Right renal pelvis (tissue), 4 donors: ENCODE results near the gene CNN3. TPM values are rescaled to one million over a fixed set of nuclear protein-coding genes. Genes with fewer than 3 reads are reported as not detected.

Experiments
- DNase-seq, 4 donors: peaks; one replicate each; pipeline ENCODE4 v3.0.0-alpha.2; 2013; ENCODE audit warnings: low read depth in 4 of 4, low spot score in 3 of 4, missing footprints in 1 of 4
- polyA plus RNA-seq, 4 donors: library from polyadenylated mRNA; unstranded; fragments of 120-200 nt; gene quantifications; one replicate each; pipeline ENCODE4 v1.2.1, GENCODE V29; 2013; ENCODE audit not compliant: insufficient read length in 4 of 4

The CNN3 gene
- polyA plus RNA-seq, 4 donors, result 296 to 396 (median 380) TPM

- peak; percentile 80 to 89 (median 85) for DNase-seq
Measured at GRCh38 chr1:94925561-94926125, 1.3 kb downstream of the CNN3 start.

DNA sequence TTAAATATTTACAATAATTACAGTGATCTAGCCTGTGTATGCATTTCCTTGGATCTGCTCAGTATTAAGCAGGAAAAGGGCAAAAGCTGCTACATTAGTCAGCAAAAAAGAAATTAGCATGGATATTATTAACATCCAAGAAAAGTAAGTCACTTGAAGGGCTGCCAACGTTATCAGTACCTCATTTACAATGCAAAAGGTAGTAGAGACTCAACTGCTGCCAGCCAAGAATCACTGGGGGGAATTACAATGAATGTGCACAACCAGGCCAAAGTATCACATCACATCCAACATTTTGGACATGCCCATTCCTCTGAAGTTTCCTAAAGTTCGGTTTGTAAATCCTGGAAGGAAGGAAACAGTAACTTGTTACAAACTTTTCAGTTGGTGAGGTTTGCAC is 1.9 kb downstream of the CNN3 start:
- DNase-seq, result no peak

- no peak for DNase-seq
Measured at GRCh38 chr1:94922761-94923331, 4.1 kb downstream of the CNN3 start.

- DNase-seq, result no peak
Measured at GRCh38 chr1:94921977-94922376, 4.9 kb downstream of the CNN3 start.

DNA sequence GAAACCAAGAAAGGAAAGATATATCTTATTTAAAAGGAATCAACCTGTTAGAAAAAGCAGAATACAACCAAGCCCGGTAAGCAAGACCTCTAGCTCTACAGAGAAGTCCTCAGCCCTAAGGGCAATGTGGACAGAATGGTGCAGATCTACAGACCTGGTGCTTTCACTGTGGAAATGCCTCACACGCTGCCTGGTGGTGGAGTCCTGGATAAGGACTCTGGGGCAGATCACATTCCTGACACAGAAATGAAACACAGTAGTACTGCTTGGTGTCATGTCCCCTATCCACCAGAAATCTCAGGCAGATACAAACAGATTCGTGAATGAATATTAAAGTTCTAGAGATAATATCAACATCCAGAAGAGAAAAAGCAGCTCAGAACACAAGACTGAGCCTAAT is 6.8 kb downstream of the CNN3 start:
- no peak for DNase-seq

GRCh38 chr1:94919241-94920030 is 7.5 kb downstream of the CNN3 start:
- DNase-seq, result no peak

DNA sequence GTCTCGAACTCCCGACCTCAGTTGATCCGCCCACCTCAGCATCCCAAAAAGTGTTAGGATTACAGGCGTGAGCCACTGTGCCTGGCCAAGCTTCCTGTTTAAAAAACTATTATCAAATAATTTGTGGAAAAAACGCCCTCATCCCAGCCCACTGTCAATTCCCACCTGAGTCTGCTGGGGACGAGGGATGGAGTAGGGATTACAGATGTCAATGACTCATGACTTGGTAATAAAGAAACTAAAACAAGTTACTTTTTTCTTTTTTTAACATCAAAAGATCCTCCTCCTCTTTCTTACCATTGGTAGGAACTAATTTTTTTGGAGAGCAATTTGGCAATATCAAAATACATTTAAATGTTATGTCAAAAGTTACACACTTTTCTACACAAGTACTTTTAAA is 9.7 kb downstream of the CNN3 start:
- no peak for DNase-seq

DNA sequence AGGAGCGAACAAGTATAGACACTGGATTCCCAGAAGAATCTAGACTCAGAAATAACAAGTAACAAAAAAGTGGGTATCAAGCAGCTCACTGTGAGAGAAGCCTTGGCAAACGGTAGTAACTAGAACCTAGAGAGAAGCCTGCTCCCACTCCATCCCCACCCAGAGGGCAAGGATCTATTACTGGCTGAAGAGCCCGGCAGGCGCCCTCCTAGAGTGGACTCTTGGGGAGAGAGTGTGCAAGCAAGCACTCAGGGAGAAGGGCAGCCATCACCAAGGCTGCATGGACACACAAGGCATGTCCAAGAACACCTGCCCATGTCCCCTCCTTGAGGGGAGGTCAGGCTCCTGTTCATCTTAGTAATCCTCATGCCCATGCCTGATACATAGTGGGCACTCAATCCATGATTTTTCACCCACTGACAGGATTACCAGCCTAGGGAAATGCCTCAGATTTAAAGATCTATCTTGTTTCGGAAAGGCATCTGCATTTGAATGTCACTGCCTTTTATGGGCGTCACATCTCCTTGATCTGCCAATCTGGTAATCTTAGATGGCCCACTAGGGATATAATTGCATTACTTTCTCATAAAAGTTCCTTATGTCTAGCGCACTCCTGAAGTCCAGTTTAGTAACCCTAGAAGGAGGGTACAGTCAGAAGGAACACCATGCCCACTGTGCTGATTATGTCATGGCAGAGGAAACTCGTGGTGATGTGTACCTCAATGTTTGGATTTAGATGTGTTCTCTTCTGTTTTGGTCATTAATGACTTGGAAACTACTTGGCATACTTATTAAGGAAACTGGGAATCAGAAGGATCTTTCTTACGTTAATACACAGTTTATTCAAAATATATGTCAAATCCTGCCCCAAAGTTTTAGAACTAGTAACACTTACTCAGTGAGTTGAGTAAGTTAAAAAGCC is 14.4 kb downstream of the CNN3 start:
- DNase-seq, result no peak

- no peak for DNase-seq
Measured at GRCh38 chr1:94909486-94909885, 17.4 kb downstream of the CNN3 start.

- no peak for DNase-seq
Measured at GRCh38 chr1:94908965-94909364, 17.9 kb downstream of the CNN3 start.

DNA sequence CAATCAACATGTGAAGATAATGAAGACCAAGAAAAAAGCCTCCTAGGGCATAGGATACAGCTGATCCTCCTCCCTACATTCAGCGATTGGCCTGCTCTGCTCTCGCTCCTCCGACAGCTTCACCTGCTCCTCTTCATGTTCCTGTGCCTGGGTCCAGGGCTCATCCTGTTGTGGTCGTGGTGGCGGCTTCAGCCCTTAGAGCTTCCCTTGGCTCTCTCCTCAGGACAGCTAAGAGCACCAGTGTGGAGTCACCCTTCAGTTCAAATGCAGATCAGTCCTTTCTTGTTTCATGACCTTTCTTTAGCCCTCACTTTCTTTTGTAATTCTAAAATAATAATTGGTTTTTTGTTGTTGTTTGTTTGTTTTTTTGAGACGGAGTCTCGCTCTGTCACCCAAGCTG is 18.7 kb downstream of the CNN3 start:
- DNase-seq, result no peak

DNA sequence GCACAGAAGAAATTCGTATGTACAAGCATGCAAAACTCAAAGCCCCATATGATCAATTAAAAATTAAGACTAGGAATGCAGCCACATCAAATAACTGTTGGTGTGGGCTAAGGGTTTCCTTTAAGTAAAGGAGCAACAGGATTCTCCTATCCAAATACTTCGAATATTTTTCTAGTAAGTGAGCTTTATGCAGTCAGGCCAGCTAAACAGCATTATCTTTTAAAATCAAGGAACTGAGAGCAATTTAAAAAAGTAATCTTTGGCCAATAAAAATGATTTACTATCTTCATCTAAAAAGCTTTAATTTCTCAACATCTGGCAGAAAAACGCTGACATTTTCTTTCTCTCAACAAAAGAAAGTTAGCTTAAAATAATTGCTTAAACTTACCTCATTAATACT is 19.8 kb downstream of the CNN3 start:
- DNase-seq, result no peak

DNA sequence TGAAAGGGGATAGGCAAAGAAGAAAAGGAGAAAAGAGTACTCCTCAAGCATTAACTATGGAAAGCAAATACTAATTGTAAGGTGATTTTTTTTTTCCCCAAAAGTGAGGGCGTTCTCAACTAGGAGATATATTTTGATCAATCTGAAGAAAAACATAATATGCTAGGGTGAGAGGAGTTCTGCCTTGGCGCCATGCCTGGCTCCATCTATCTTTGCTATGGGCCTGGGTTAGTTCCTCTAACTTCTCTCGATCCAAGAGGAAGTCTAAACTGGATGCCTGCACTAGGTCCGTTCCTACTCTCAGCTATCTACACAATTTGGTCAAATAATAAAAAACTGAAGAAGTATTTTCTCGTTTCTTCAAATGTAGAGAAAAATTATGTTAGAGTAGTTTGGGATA is 20.5 kb downstream of the CNN3 start:
- DNase-seq, result no peak

DNA sequence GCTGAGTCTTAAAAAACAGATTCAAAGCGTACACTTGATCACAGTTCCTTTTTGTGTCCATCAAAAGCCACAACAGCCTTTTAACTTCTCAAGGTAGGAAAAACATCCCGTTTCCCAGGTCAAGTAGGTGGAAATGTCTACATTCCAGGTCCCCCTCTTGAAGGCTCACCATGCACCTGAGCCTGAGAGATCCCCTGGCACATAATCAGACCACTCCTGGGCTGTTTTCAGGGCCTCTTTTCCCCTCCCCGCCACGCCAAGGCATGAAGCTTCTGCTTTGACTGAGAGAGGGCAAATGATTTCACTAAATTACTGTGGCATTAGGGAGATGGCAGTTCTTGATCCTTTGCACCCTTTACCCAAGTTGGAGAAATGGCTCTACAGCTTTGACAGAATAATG is 21.7 kb downstream of the CNN3 start:
- no peak for DNase-seq

DNA sequence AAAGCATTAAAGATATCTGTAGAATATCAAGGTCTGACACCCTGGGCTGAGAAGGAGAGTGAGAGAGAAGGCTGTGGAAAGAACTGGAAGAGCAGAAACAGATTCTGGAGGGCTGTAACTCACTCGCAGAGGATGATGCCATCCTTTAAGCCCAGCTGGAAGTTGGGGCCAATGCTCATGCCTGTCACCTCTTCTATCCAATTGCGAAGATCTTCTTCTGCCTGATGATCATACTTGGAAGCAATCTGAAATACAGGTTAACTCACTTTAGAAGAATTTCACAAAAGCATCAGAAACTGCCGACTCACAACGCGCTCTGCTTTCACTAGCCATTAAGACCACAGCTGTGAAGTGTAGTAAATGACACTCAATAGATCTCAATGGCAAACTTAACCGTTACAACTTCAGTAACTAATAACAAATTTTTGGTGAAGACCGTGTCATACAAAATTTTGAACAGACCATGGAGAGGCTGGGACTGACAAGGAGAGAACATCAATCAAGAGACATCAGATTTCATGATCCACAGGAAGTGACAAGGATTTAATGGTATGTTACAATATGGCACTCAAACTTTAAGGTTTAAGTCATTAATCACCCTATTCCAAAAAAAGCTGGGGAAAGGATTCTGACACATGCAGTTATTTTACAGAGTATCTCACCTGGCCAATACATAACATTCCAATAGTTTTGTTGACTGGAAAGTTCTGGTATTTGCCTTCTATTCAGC is 23.5 kb downstream of the CNN3 start:
- no peak for DNase-seq

- no peak for DNase-seq
Measured at GRCh38 chr1:94901841-94902240, 25.1 kb downstream of the CNN3 start.

DNA sequence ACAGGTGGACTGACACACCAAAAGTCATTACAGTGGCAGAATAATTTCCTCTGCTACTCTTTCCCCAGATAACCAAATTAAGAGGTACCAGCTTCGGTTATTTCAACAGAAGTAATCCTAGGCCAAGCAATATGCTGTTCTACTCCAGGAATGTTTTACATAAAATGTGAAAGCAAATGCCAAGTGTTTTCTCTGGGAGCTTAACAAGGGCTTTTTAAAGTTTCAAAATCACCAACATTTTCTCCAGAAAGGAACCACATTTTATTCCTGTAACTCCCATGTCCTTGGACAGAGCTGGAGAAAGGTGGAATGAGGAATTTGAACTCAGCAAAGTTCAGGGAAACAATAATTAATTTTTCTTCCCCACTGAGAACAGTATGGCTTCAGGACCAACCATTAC is 27.2 kb downstream of the CNN3 start:
- no peak for DNase-seq

- no peak for DNase-seq
Measured at GRCh38 chr1:94898491-94899385, 28.2 kb downstream of the CNN3 start.

GRCh38 chr1:94895518-94895917 is 31.4 kb downstream of the CNN3 start:
- DNase-seq, result no peak
